Liver (tissue), 9 donors: ENCODE measurements around the gene UBE2F. TPM values are rescaled to one million over a fixed set of nuclear protein-coding genes. Genes with fewer than 3 reads are reported as not detected.

Source experiments
- DNase-seq: peaks from one replicate; pipeline ENCODE4 v3.0.0-alpha.2; 2017; ENCODE audit warnings: low spot score
- H3K27ac ChIP-seq, 2 donors: one replicate each; pipeline ENCODE4 v1.7.0; 2013; ENCODE audit warnings: inconsistent platforms in 2 of 2, low read length in 2 of 2, control low read depth in 1 of 2, low read depth in 1 of 2, mild to moderate bottlenecking in 1 of 2
- H3K27me3 ChIP-seq, 4 donors: one replicate each; pipeline versions ENCODE4 v1.6.1 to v1.7.0; 2013; ENCODE audit warnings: low read length in 3 of 4, inconsistent platforms in 1 of 4, mild to moderate bottlenecking in 1 of 4, moderate library complexity in 1 of 4; ENCODE audit not compliant: control insufficient read depth in 4 of 4, insufficient read depth in 4 of 4
- H3K36me3 ChIP-seq, 4 donors: one replicate each; pipeline versions ENCODE4 v1.6.1 to v1.7.0; 2013; ENCODE audit warnings: low read length in 3 of 4, mild to moderate bottlenecking in 3 of 4, low read depth in 1 of 4, moderate library complexity in 1 of 4; ENCODE audit not compliant: control insufficient read depth in 4 of 4, insufficient read depth in 3 of 4
- H3K4me1 ChIP-seq, 4 donors: one replicate each; pipeline versions ENCODE4 v1.6.1 to v1.7.0; 2013; ENCODE audit warnings: low read length in 3 of 4, mild to moderate bottlenecking in 3 of 4, moderate library complexity in 1 of 4; ENCODE audit not compliant: control insufficient read depth in 4 of 4, insufficient read depth in 4 of 4
- H3K4me3 ChIP-seq, 3 donors: one replicate each; pipeline versions ENCODE4 v1.6.1 to v1.7.0; 2013; ENCODE audit warnings: low read length in 3 of 3, control low read depth in 1 of 3, low read depth in 1 of 3, mild to moderate bottlenecking in 1 of 3
- H3K9ac ChIP-seq, 2 donors: one replicate each; pipeline ENCODE4 v1.7.0; 2013; ENCODE audit warnings: low read length in 2 of 2, mild to moderate bottlenecking in 2 of 2, moderate library complexity in 2 of 2, control low read depth in 1 of 2, low read depth in 1 of 2
- H3K9me3 ChIP-seq, 4 donors: one replicate each; pipeline versions ENCODE4 v1.6.1 to v1.7.0; 2013; ENCODE audit warnings: low read length in 3 of 4; ENCODE audit not compliant: control insufficient read depth in 4 of 4
- ATF3 ChIP-seq: IDR thresholded peaks from 2 replicates; pipeline ENCODE4 v1.6.1; 2016; ENCODE audit warnings: antibody characterized with exemption
- CTCF ChIP-seq: fragments of 150-350 bp; IDR thresholded peaks from 2 replicates; pipeline ENCODE4 v1.5.1; 2017; ENCODE audit warnings: improper control_type of control experiment, low read depth, low read length; ENCODE audit not compliant: missing input control
- FOXA1 ChIP-seq: IDR thresholded peaks from 2 replicates; pipeline ENCODE4 v1.6.1; 2016; ENCODE audit warnings: antibody characterized with exemption
- FOXA2 ChIP-seq: IDR thresholded peaks from 2 replicates; pipeline ENCODE4 v1.6.1; 2016; ENCODE audit warnings: antibody characterized with exemption
- GABPA ChIP-seq, 2 donors: IDR thresholded peaks in 1 of 2; conservative IDR thresholded peaks in 1 of 2; 2 replicates each; pipeline ENCODE4 v1.6.1; 2016; ENCODE audit warnings: antibody characterized with exemption in 2 of 2, mild to moderate bottlenecking in 1 of 2, moderate library complexity in 1 of 2
- HNF4A ChIP-seq, 2 donors: conservative IDR thresholded peaks; 2 replicates each; pipeline ENCODE4 v1.6.1; 2016; ENCODE audit warnings: antibody characterized with exemption in 2 of 2, mild to moderate bottlenecking in 2 of 2
- HNF4G ChIP-seq: IDR thresholded peaks from 2 replicates; pipeline ENCODE4 v1.6.1; 2016; ENCODE audit warnings: antibody characterized with exemption
- JUND ChIP-seq, 2 donors: IDR thresholded peaks; 2 replicates each; pipeline ENCODE4 v1.6.1; 2016; ENCODE audit warnings: antibody characterized with exemption in 2 of 2
- NR2F2 ChIP-seq: IDR thresholded peaks from 2 replicates; pipeline ENCODE4 v1.6.1; 2016; ENCODE audit warnings: antibody characterized with exemption
- RAD21 ChIP-seq, 2 donors: IDR thresholded peaks; 2 replicates each; pipeline ENCODE4 v1.6.1; 2016; ENCODE audit warnings: antibody characterized with exemption in 2 of 2, mild to moderate bottlenecking in 2 of 2
- REST ChIP-seq: IDR thresholded peaks from 2 replicates; pipeline ENCODE4 v1.6.1; 2016; ENCODE audit warnings: antibody characterized with exemption, mild to moderate bottlenecking
- RXRA ChIP-seq, 2 donors: IDR thresholded peaks; 2 replicates each; pipeline ENCODE4 v1.6.1; 2017 to 2018; ENCODE audit warnings: antibody characterized with exemption in 2 of 2, mild to moderate bottlenecking in 1 of 2
- TAF1 ChIP-seq: conservative IDR thresholded peaks from 2 replicates; pipeline ENCODE4 v1.6.1; 2016; ENCODE audit warnings: antibody characterized with exemption, mild to moderate bottlenecking
- WGBS: extraction: QIAGEN DNeasy Blood & Tissue Kit; methylation state at CpG from one replicate; pipeline ENCODE4 v1.1.7; 2013; 5-methylcytosine and 5-hydroxymethylcytosine counted together
- polyA plus RNA-seq, 2 donors: library from polyadenylated mRNA; stranded (reverse) in 1 of 2; unstranded in 1 of 2; fragments of 200-250 nt in 1 of 2; fragments of >200 nt in 1 of 2; fragmentation: Nextera tagmentation in 1 of 2; extraction: Ambion mirVana in 1 of 2; gene quantifications; one replicate each; pipeline versions ENCODE4 v1.2.1 to v1.2.3, GENCODE V29; 2013 to 2015
- total RNA-seq, 2 donors: library from RNA; depleted of rRNA; stranded (reverse); fragments of >200 nt; gene quantifications; one replicate each; pipeline ENCODE4 v1.2.3, GENCODE V29; 2014
- TF ChIP-seq, protein P1 (sequence below): IDR thresholded peaks from 2 replicates; pipeline ENCODE4 v1.6.1; 2016; ENCODE audit warnings: antibody characterized with exemption
- TF ChIP-seq, protein P2 (sequence below): IDR thresholded peaks from 2 replicates; pipeline ENCODE4 v1.6.1; 2016; ENCODE audit warnings: antibody characterized with exemption
- donor health status: healthy.
- donor health status: healthy.
- donor health status: healthy.
- donor health status: healthy.
- donor health status: healthy.

Gene UBE2F
- total and polyA plus RNA-seq, 4 donors = 30.5 to 55.3 (median 32.1) TPM

- H3K9ac ChIP-seq = no peak overlapping the region
- no peaks in the 10 kb centered on the region for H3K9me3 ChIP-seq
- H3K36me3 ChIP-seq = peaks cover 0 to 10% (median 5%) of the 10 kb centered on the region in 4 donors
- TF ChIP-seq, protein P1, sequence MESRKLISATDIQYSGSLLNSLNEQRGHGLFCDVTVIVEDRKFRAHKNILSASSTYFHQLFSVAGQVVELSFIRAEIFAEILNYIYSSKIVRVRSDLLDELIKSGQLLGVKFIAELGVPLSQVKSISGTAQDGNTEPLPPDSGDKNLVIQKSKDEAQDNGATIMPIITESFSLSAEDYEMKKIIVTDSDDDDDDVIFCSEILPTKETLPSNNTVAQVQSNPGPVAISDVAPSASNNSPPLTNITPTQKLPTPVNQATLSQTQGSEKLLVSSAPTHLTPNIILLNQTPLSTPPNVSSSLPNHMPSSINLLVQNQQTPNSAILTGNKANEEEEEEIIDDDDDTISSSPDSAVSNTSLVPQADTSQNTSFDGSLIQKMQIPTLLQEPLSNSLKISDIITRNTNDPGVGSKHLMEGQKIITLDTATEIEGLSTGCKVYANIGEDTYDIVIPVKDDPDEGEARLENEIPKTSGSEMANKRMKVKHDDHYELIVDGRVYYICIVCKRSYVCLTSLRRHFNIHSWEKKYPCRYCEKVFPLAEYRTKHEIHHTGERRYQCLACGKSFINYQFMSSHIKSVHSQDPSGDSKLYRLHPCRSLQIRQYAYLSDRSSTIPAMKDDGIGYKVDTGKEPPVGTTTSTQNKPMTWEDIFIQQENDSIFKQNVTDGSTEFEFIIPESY = no peak
- TF ChIP-seq HNF4G (no peak), TAF1 (no peak), CTCF (no peak), GABPA (IDR thresholded peaks at IDR 0.05 in 1 of 2, conservative IDR thresholded peaks at IDR 0.05 in 1 of 2) (no peak), REST (no peak), FOXA1 (no peak), ATF3 (no peak), NR2F2 (no peak), FOXA2 (no peak)
- TF ChIP-seq, protein P2, sequence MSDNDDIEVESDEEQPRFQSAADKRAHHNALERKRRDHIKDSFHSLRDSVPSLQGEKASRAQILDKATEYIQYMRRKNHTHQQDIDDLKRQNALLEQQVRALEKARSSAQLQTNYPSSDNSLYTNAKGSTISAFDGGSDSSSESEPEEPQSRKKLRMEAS = no peak
- no peak for DNase-seq
- WGBS = 97% methylated on average over 7 of the region's 7 CpGs
- no peaks in the 10 kb centered on the region for H3K4me1 ChIP-seq
- H3K27me3 ChIP-seq = no peaks in the 10 kb centered on the region
- H3K4me3 ChIP-seq = no peak overlapping the region
- no peak overlapping the region for H3K27ac ChIP-seq
These were observed 47.0 kb downstream of the UBE2F start for GRCh38 chr2:238013806-238014205.

DNA sequence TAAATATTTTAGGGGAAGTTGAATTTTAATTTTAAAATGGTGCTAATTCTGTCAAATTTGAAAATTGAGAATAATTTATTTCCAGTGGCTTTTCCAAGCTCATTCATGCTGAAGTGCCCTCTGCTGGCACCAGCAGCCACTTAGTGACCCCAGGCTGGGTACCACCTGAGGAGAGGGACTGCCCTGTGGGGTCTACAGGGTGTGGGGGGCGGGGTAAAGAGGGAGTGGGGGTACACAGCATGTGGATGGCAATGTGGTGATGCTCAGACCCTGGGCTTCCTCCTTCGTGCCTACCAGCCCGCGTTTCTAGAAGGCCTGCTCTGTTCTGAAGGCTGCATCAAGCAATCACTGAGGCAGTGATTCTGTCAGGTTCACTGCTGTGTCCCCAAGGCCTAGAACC lies 48.9 kb downstream of the UBE2F start:
- no peaks in the 10 kb centered on the region for H3K9me3 ChIP-seq
- no peak for DNase-seq
- no peaks in the 10 kb centered on the region for H3K27me3 ChIP-seq
- TF ChIP-seq FOXA1 = no peak
- TF ChIP-seq RAD21 (IDR thresholded peaks at IDR 0.05) = peak in 1 of 2 donors; percentile 42
- TF ChIP-seq JUND (IDR thresholded peaks at IDR 0.05) = no peak
- no peak for TF ChIP-seq HNF4A (conservative IDR thresholded peaks at IDR 0.05)
- no peak for TF ChIP-seq FOXA2
- TF ChIP-seq HNF4G = no peak
- TF ChIP-seq, protein P1 = no peak
- TF ChIP-seq RXRA (IDR thresholded peaks at IDR 0.05) = no peak
- TF ChIP-seq CTCF = peak; percentile 9
- H3K36me3 ChIP-seq = peaks cover 2 to 10% (median 5%) of the 10 kb centered on the region in 4 donors
- 85% methylated on average over 4 of the region's 4 CpGs for WGBS
- H3K4me1 ChIP-seq = no peaks in the 10 kb centered on the region
- no peak overlapping the region for H3K27ac ChIP-seq
- H3K9ac ChIP-seq = no peak overlapping the region
- H3K4me3 ChIP-seq = no peak overlapping the region
